GM12875 (cell line): Measurements from ENCODE around the gene HRCT1.
A peak's percentile ranks its signal among the peaks of the same experiment; 100 is the strongest.

Experiments used
- H3K4me3 ChIP-seq: one replicate; pipeline ENCODE4 v1.5.1; 2011; ENCODE audit warnings: low read depth, low read length, control low read depth
- TF ChIP-seq, protein P1 (sequence below): IDR thresholded peaks from 2 replicates; pipeline ENCODE4 v1.5.1; 2011; ENCODE audit warnings: low read depth, mild to moderate bottlenecking, control low read depth, inconsistent platforms, low read length, moderate library complexity, borderline replicate concordance; ENCODE audit not compliant: insufficient read depth

The HRCT1 gene

DNA sequence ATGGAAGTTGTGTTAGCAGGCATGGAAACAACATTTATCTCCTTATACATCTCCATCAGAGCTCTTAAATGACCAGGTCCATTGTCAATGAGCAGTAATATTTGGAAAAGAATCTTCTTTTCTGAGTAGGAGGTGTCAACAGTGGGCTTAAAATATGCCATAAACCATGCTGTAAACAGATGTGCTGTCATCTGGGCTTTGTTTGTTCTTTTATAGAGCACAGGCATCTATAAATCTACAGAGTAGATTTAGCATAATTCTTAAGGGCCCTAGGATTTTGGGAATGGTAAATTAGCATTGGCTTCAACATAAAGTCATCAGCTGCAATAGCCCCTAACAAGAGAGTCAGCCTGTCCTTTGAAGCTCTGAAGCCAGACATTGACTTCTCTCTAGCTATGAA, 7.7 kb upstream of the HRCT1 start:
- H3K4me3 ChIP-seq: no peak overlapping the region
- TF ChIP-seq, protein P1, sequence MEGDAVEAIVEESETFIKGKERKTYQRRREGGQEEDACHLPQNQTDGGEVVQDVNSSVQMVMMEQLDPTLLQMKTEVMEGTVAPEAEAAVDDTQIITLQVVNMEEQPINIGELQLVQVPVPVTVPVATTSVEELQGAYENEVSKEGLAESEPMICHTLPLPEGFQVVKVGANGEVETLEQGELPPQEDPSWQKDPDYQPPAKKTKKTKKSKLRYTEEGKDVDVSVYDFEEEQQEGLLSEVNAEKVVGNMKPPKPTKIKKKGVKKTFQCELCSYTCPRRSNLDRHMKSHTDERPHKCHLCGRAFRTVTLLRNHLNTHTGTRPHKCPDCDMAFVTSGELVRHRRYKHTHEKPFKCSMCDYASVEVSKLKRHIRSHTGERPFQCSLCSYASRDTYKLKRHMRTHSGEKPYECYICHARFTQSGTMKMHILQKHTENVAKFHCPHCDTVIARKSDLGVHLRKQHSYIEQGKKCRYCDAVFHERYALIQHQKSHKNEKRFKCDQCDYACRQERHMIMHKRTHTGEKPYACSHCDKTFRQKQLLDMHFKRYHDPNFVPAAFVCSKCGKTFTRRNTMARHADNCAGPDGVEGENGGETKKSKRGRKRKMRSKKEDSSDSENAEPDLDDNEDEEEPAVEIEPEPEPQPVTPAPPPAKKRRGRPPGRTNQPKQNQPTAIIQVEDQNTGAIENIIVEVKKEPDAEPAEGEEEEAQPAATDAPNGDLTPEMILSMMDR: no peak

DNA sequence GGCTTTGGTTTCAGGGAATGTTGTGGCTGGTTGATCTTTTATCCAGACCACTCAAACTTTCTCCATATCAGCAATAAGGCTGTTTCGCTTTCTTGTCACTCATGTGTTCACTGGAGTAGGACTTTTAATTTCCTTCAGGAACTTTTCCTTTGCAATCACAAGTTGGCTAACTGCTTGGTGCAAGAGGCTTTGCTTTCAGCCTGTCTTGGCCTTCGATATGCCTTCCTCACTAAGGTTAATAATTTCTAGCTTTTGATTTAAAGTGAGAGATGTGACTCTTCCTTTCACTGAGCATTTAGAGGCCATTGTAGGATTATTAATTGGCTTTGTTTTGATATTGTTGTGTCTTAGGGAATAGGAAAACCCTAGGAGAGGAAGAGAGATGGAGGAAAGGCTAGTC, 7.0 kb upstream of the HRCT1 start:
- no peak overlapping the region for H3K4me3 ChIP-seq
- TF ChIP-seq, protein P1: no peak

DNA sequence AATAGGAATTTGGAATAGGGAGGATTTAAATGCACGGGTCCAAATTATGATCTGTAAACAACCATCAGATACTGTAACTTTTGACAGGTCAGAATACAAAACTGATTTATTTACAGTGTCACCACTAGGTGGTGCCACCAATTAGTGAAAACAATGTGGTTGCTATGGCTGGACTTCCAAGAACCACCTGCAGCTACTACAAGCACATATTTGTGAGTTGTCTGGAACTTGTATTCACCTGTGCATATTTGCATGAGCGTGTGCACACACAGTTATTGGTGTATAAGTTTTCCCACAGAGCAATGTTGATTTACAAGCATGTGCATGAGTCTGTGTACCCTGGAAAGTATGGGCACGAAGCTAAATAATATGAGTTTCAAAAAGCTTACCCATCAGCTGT, 3.0 kb upstream of the HRCT1 start:
- TF ChIP-seq, protein P1: peak; percentile 51; the same call in 1 of the 2 replicates
- H3K4me3 ChIP-seq: no peak overlapping the region

DNA sequence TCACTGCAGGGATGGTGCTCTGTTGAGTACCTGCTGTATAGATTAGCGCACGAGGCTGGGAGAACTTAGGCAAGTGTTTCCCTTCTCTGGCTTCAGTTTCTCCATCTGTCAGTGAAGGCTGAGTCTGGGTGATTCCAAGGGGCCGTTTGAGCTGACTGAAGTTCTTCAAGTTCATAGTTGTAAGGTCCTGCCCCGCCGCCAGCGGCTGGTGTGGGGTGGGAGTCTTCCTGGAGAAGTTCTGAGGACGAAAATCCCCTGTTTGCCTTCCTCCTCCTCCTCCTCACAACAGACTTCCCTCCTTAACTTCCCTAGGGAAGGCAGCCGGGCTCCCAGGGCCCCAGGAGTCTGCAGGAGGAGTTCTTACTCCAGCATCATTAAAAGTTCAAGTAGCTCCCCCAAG, 1.7 kb upstream of the HRCT1 start:
- TF ChIP-seq, protein P1: no peak
- H3K4me3 ChIP-seq: no peak overlapping the region

DNA sequence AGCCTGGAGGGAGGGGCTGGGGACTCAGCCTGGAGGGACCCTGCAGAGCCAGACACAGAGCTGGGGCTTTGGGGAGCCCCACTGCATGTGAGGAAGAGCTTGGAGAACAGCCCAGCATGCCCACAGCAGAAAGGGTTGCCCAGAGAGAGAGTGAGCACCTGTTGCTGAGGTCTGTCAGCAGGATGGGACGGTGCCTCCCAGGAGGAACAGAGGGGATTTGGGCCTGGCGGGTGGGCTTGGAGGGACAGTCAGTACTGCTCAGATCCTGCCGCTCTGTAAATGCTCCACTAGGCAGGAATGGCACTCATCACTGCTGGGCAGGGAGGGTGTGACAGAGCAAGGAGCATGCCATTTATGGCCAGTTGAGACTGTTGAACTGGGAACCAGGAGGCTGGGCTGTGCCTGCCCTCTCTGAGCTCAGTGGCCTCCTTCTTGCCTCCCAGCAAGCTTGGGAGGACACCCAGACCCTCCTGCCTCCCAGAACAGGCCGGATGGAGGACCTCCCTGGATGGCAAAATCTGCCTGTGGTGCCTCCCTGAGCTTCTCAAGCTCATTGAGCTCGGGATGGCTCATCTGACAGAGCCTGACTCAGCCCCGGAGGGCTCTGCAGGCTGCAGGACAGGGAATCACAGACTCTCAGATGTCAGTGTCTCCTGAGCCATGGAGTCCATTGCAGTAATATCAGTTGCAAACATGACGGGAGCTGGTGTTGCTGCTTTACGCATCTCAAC, 786 bp upstream of the HRCT1 start:
- H3K4me3 ChIP-seq: no peak overlapping the region
- TF ChIP-seq, protein P1: no peak

DNA sequence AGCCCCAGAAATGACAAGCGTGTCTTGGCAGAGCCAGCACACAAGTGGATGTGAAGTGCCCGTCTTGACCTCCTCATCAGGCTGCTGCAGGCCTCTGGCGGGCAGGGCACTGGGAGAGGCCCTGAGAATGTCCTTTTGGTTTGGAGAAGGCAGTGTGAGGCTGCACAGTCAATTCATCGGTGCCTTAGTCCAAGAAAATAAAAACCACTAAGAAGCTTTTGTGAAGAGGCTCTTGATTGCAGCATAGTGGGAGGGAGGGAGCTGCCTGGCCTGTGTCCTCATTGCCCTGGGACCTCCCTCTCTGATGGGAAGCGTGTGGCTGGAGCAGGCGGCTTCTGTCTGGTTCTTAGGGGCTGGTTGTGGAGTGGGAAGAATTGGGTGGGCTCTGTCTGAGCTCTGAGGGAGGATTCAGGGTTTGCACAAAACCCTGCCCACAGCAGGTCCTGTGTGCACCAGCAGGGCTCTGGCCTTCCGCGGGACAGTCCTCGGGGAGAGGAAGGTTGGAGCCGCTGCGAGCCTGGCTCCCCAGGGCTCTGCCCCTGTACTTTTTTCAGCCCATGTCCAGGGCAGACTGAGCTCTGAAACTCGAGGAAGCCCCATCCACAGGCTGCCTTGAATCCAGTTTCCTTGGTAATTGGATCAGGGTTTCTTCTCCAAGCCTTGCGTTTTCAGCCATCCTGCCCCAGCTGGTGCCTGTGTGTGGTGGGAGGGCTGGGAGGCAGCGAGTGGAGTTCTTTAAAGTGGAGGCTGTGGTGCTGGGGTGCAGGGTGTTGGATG, 1.1 kb downstream of the HRCT1 start:
- no peak overlapping the region for H3K4me3 ChIP-seq
- TF ChIP-seq, protein P1: no peak
